HFFc6 (cell line): ENCODE data around the gene ATP8B2. TPM values are rescaled to one million over a fixed set of nuclear protein-coding genes. Genes with fewer than 3 reads are reported as not detected.

Experiments
- DNase-seq: peaks from one replicate; pipeline ENCODE4 v3.0.0-alpha.2; 2018
- H3K27ac Mint-ChIP-seq: 2 replicates; pipeline ENCODE4 v1.8.0; 2020; ENCODE audit warnings: mild to moderate bottlenecking, mixed read lengths
- H3K27me3 Mint-ChIP-seq: 2 replicates; pipeline ENCODE4 v1.8.0; 2021; ENCODE audit warnings: mild to moderate bottlenecking, moderate library complexity, mixed read lengths; ENCODE audit not compliant: insufficient read depth
- H3K36me3 Mint-ChIP-seq: 2 replicates; pipeline ENCODE4 v1.8.0; 2021; ENCODE audit warnings: low read depth, mixed read lengths
- H3K4me1 Mint-ChIP-seq: 2 replicates; pipeline ENCODE4 v1.8.0; 2020; ENCODE audit warnings: low read depth, mixed read lengths
- H3K4me3 Mint-ChIP-seq: 2 replicates; pipeline ENCODE4 v1.8.0; 2020; ENCODE audit warnings: mild to moderate bottlenecking, moderate library complexity, mixed read lengths
- H3K9me3 Mint-ChIP-seq: 2 replicates; pipeline ENCODE4 v1.8.0; 2020; ENCODE audit warnings: mild to moderate bottlenecking, mixed read lengths
- CTCF ChIP-seq: fragments of 200-600 bp; sonication (generic); IDR thresholded peaks from 2 replicates; pipeline ENCODE4 v1.5.0; 2021; ENCODE audit warnings: antibody characterized with exemption, mild to moderate bottlenecking
- total RNA-seq, 6 experiments: library from RNA; stranded (reverse); fragmentation: NEBNext Ultra II Directional; extraction: Animal tissue kit (Norgen Biotek cat#: 25700); gene quantifications; 2 replicates in 1 of 6; 3 replicates in 5 of 6; pipeline ENCODE4 v1.2.3, GENCODE V29; 2021

ATP8B2 gene
- total RNA-seq, 6 experiments from 2014 or later, result 91.3 to 119 (median 107) TPM

GRCh38 chr1:154379301-154379700 lies 54.0 kb downstream of the ATP8B2 start:
- Mint-ChIP-seq H3K4me3 (no peak overlapping the region), H3K9me3 (no peaks in the 10 kb centered on the region), H3K36me3 (no peaks in the 10 kb centered on the region), H3K27ac (no peak overlapping the region), H3K4me1 (no peaks in the 10 kb centered on the region), H3K27me3 (peaks cover 25% of the 10 kb centered on the region)
- no peak for TF ChIP-seq CTCF
- DNase-seq, result no peak

GRCh38 chr1:154384650-154385489 lies 59.5 kb downstream of the ATP8B2 start:
- peaks cover 40% of the 10 kb centered on the region for H3K27me3 Mint-ChIP-seq
- DNase-seq, result no peak

GRCh38 chr1:154386643-154387352 lies 61.5 kb downstream of the ATP8B2 start:
- Mint-ChIP-seq H3K4me1 (peaks cover 13% of the 10 kb centered on the region; the same call in 1 of the 2 replicates), H3K4me3 (peak overlapping the region; percentile 70), H3K27me3 (peaks cover 40% of the 10 kb centered on the region), H3K36me3 (no peaks in the 10 kb centered on the region), H3K27ac (no peak overlapping the region), H3K9me3 (no peaks in the 10 kb centered on the region)
- no peak for DNase-seq
- TF ChIP-seq CTCF, result no peak

More at GRCh38 chr1:154384650-154385489, 59.5 kb downstream of the ATP8B2 start:
- no peak overlapping the region for H3K27ac Mint-ChIP-seq
- no peak overlapping the region for H3K4me3 Mint-ChIP-seq
- no peaks in the 10 kb centered on the region for H3K9me3 Mint-ChIP-seq
- peaks cover 13% of the 10 kb centered on the region; the same call in 1 of the 2 replicates for H3K4me1 Mint-ChIP-seq
- no peak for TF ChIP-seq CTCF
- no peaks in the 10 kb centered on the region for H3K36me3 Mint-ChIP-seq

- Mint-ChIP-seq H3K36me3 (no peaks in the 10 kb centered on the region), H3K27ac (no peak overlapping the region), H3K27me3 (peaks cover 29% of the 10 kb centered on the region), H3K9me3 (no peaks in the 10 kb centered on the region; the same call in 1 of the 2 replicates), H3K4me3 (no peak overlapping the region), H3K4me1 (peaks cover 6% of the 10 kb centered on the region; the same call in 1 of the 2 replicates)
- no peak for TF ChIP-seq CTCF
- no peak for DNase-seq
Observed at GRCh38 chr1:154391086-154391770, 65.9 kb downstream of the ATP8B2 start.

GRCh38 chr1:154398141-154398540 lies 72.8 kb downstream of the ATP8B2 start:
- Mint-ChIP-seq H3K9me3 (no peaks in the 10 kb centered on the region; the same call in 1 of the 2 replicates), H3K27ac (no peak overlapping the region), H3K27me3 (peaks cover 17% of the 10 kb centered on the region), H3K4me1 (no peaks in the 10 kb centered on the region), H3K36me3 (no peaks in the 10 kb centered on the region), H3K4me3 (no peak overlapping the region)
- no peak for TF ChIP-seq CTCF
- DNase-seq, result no peak
